Activated B cell treated with CpG ODN at 0.5 μM for 24 hours (primary cell): Measurements from ENCODE around the gene PHC2. TPM values are rescaled to one million over a fixed set of nuclear protein-coding genes. Genes with fewer than 3 reads are reported as not detected.
A peak's percentile ranks its signal among the peaks of the same experiment; 100 is the strongest.

Experiments
- ATAC-seq: fragments of 200-7000 bp; cut with Tn5 transposase; one replicate; pipeline ENCODE4 v1.10.0; 2021; ENCODE audit warnings: low read depth, mild to moderate bottlenecking, moderate library complexity
- CTCF ChIA-PET: fragments of 350-600 bp; sonication (Branson Sonifier 250); formaldehyde crosslinking; loops from one replicate; lab custom pipeline; 2021; ENCODE audit warnings: antibody characterized with exemption; lab: Charles Lee
- POLR2A ChIA-PET: fragments of 350-600 bp; sonication (Branson Sonifier 250); formaldehyde crosslinking; loops from one replicate; lab custom pipeline; 2021; ENCODE audit warnings: antibody characterized with exemption; lab: Charles Lee
- DNase-seq: peaks from one replicate; pipeline ENCODE4 v3.0.0; 2022
- H3K27ac Mint-ChIP-seq: one replicate; pipeline ENCODE4 v1.8.0; 2020; ENCODE audit warnings: mixed read lengths
- H3K27me3 Mint-ChIP-seq: one replicate; pipeline ENCODE4 v1.8.0; 2021; ENCODE audit warnings: mixed read lengths
- H3K36me3 Mint-ChIP-seq: one replicate; pipeline ENCODE4 v1.8.0; 2021; ENCODE audit warnings: low read depth, mixed read lengths
- H3K4me1 Mint-ChIP-seq: one replicate; pipeline ENCODE4 v1.8.0; 2021; ENCODE audit warnings: mixed read lengths
- H3K4me3 Mint-ChIP-seq: one replicate; pipeline ENCODE4 v1.8.0; 2020; ENCODE audit warnings: mild to moderate bottlenecking, mixed read lengths
- H3K9me3 Mint-ChIP-seq: one replicate; pipeline ENCODE4 v1.8.0; 2020; ENCODE audit warnings: mixed read lengths
- intact Hi-C: fragments of 100-400 bp; cut with micrococcal nuclease; formaldehyde crosslinking; loops from one replicate; pipeline ENCODE4 v1.15.1; 2024
- total RNA-seq: library from RNA; stranded (reverse); gene quantifications from 2 replicates; pipeline ENCODE4 v1.2.3, GENCODE V29; 2022
- TF ChIP-seq, protein P1 (sequence below): fragments of 200-600 bp; IDR thresholded peaks from one replicate; pipeline ENCODE4 v1.8.0; 2022; ENCODE audit warnings: antibody characterized with exemption, mild to moderate bottlenecking

PHC2 gene
- total RNA-seq, 1 donor from 2014 or later: 16.4 TPM

DNA sequence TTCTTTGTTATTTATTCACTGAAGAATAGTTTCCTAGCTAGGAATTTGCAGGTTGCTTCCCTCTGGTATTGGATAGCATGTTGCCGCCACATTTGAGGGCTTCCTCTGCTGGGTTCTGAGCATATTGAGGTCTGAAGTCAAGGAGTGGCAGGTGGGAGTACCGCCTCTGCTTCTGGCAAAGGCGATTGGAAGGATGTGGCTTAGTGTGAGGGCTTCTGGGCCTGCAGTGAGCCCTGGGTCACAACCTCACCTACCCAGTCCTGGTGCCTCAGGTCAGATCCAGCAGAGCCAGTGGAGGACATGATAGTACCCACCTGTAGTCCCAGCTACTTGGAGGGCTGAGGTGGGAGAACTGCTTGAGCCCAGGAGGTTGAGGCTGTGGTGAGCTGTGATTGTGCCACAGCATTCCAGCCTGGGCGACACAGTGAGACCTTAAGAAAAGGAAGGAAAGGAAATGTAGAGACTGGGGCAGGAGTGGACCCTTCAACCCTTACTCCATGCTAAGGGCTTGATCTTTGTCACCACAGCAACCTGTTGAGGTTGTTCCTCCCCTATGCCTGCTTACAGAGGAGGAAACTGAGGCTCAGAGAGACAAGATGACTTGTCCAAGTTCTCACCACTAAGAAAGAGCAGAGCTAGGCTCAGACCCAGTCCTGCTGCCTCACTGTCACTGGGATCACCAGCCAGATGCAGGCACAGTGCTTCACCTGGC is 132.8 kb downstream of the PHC2 start:
- ATAC-seq: no peak
- intact Hi-C loops: loop anchor here (5.0 kb wide), 5 partner anchors 41 to 366 kb away; partner anchors contain the start of gene ZNF362
- ChIA-PET POLR2A (no interaction called here), CTCF (interaction anchor here (0.7 to 6.0 kb wide), 11 partner anchors 16 to 203 kb away, joined by 3 to 143 read pairs (median 4); partner anchors contain the start of gene ZSCAN20)
- H3K36me3 Mint-ChIP-seq: peaks cover 46% of the 10 kb centered on the region
- TF ChIP-seq, protein P1, sequence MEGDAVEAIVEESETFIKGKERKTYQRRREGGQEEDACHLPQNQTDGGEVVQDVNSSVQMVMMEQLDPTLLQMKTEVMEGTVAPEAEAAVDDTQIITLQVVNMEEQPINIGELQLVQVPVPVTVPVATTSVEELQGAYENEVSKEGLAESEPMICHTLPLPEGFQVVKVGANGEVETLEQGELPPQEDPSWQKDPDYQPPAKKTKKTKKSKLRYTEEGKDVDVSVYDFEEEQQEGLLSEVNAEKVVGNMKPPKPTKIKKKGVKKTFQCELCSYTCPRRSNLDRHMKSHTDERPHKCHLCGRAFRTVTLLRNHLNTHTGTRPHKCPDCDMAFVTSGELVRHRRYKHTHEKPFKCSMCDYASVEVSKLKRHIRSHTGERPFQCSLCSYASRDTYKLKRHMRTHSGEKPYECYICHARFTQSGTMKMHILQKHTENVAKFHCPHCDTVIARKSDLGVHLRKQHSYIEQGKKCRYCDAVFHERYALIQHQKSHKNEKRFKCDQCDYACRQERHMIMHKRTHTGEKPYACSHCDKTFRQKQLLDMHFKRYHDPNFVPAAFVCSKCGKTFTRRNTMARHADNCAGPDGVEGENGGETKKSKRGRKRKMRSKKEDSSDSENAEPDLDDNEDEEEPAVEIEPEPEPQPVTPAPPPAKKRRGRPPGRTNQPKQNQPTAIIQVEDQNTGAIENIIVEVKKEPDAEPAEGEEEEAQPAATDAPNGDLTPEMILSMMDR: no peak
- H3K4me3 Mint-ChIP-seq: no peak overlapping the region
- no peaks in the 10 kb centered on the region for H3K9me3 Mint-ChIP-seq
- H3K27me3 Mint-ChIP-seq: no peaks in the 10 kb centered on the region
- DNase-seq: no peak
- H3K4me1 Mint-ChIP-seq: no peaks in the 10 kb centered on the region
- no peak overlapping the region for H3K27ac Mint-ChIP-seq

DNA sequence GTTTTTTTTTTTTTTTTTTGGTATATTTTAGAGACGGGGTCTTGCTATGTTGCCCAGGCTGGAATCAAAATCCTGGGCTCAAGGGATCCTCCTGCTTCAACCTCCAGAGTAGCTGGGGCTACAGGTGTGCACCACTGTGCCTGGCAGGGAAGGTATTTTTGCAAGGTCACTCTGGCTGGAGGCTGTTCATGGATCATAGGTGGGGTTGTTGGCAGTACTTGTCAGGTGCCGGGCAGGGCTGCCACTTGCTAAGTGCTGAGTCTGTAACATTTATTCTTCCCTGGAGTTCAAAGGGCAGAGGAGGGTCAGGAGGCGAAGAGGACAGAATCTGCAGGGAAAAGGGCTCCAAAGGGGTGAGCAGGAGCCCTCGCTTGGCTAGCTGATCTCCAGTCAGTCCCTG is 134.1 kb downstream of the PHC2 start:
- DNase-seq (no peak), ATAC-seq (no peak)
- H3K36me3 Mint-ChIP-seq: peaks cover 51% of the 10 kb centered on the region
- H3K4me1 Mint-ChIP-seq: no peaks in the 10 kb centered on the region
- TF ChIP-seq, protein P1: no peak
- intact Hi-C loops: loop anchor here (5.0 kb wide), 5 partner anchors 40 to 365 kb away; partner anchors contain the start of gene ZNF362
- ChIA-PET POLR2A (interaction anchor here (2.0 kb wide), 1 partner anchor 175 kb away, joined by 6 read pairs; the partner anchor contains the start of gene ZSCAN20), CTCF (interaction anchor here (0.6 to 6.0 kb wide), 12 partner anchors 9 to 201 kb away, joined by 3 to 143 read pairs (median 4); partner anchors contain the start of gene ZSCAN20)
- no peak overlapping the region for H3K4me3 Mint-ChIP-seq
- H3K9me3 Mint-ChIP-seq: no peaks in the 10 kb centered on the region
- no peak overlapping the region for H3K27ac Mint-ChIP-seq
- H3K27me3 Mint-ChIP-seq: no peaks in the 10 kb centered on the region

DNA sequence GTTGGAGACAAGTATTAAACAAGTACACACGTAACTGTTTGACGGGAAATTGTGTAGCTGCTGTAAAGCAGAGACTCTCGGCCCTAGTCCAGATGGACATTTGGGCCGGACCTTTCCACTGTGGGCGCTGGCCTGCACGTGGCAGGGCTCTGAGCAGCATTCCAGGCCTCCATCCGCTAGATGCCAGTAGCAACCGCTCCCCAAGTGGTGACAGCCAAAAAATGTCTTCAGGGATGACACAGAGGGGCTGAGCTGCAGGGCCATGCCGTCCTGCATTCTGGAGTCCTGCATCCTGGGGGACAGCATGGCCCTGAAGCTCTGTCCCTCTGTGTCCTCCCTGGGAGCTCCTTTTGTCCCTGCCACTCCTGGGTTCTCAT is 134.8 kb downstream of the PHC2 start:
- Mint-ChIP-seq H3K27ac (no peak overlapping the region), H3K36me3 (peaks cover 51% of the 10 kb centered on the region), H3K4me3 (no peak overlapping the region), H3K27me3 (no peaks in the 10 kb centered on the region), H3K9me3 (no peaks in the 10 kb centered on the region), H3K4me1 (no peaks in the 10 kb centered on the region)
- ChIA-PET POLR2A (interaction anchor here (2.0 kb wide), 1 partner anchor 176 kb away, joined by 6 read pairs; the partner anchor contains the start of gene ZSCAN20), CTCF (interaction anchor here (0.6 to 6.0 kb wide), 30 partner anchors 10 to 363 kb away, joined by 3 to 143 read pairs (median 4); partner anchors contain the start of gene ZSCAN20)
- intact Hi-C loops: loop anchor here (5.0 kb wide), 5 partner anchors 39 to 364 kb away; partner anchors contain the start of gene ZNF362
- ATAC-seq: no peak
- DNase-seq: no peak
- TF ChIP-seq, protein P1: no peak

DNA sequence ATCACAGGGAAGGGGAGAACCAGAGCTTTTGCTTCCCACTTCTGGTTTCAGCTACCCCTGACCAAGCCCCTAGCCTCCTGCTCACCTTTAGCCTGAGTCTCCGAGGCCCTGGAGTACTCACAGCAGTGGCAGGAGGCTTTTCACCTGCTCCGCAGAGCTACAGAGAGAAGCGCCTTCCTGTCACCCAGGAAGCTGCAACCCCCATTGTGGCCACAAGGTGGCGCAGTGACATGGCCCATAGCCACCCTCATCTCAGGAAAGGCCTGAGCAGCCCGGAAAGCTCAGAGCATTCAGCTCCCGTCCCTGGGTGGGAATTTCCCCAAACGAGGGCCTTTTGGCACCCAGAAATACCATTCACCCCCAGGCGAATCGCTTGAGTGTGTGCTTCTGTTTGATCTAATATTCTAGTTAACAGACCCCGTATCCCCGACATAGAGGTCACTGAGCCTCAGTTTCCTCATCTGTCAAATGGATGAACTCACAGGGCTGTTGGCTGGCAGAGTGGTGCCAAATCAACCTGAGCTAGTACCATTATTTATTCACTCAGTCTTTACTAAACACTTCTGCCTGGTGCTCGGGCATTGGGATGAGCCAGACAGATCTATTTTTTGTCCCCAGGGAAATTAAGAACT is 135.3 kb downstream of the PHC2 start:
- intact Hi-C loops: loop anchor here (1.0 to 5.0 kb wide), 8 partner anchors 38 to 363 kb away; partner anchors contain the start of gene ZNF362
- Mint-ChIP-seq H3K36me3 (peaks cover 48% of the 10 kb centered on the region), H3K27ac (no peak overlapping the region), H3K4me3 (no peak overlapping the region), H3K27me3 (no peaks in the 10 kb centered on the region), H3K4me1 (no peaks in the 10 kb centered on the region), H3K9me3 (no peaks in the 10 kb centered on the region)
- DNase-seq (peak; percentile 76), ATAC-seq (peak; percentile 89)
- ChIA-PET POLR2A (interaction anchor here (2.0 kb wide), 1 partner anchor 176 kb away, joined by 6 read pairs; the partner anchor contains the start of gene ZSCAN20), CTCF (interaction anchor here (0.7 to 6.0 kb wide), 29 partner anchors 10 to 362 kb away, joined by 3 to 143 read pairs (median 4); partner anchors contain the start of gene ZSCAN20)
- TF ChIP-seq, protein P1: peak; percentile 69
